A549 (cell line): Measurements from ENCODE around the gene ASPSCR1. TPM values are rescaled to one million over a fixed set of nuclear protein-coding genes. Genes with fewer than 3 reads are reported as not detected.

Experiments
- ATAC-seq, 2 experiments: fragments of 200-7000 bp in 1 of 2; fragments of >200 bp in 1 of 2; cut with Nextera tagmentation in 1 of 2; cut with Tn5 transposase in 1 of 2; 3 replicates each; pipeline versions ENCODE4 v1.8.0 to v1.9.1; 2018 to 2020; ENCODE audit warnings: mild to moderate bottlenecking in 1 of 2, moderate library complexity in 1 of 2
- CTCF ChIA-PET: fragments of 300-600 bp; sonication (Branson Sonifier 250); formaldehyde crosslinking; extraction: SDS; loops from one replicate; lab custom pipeline; 2021; ENCODE audit warnings: antibody characterized with exemption, inconsistent platforms; lab: Yijun Ruan, JAX
- POLR2A ChIA-PET: fragments of 350-600 bp; formaldehyde crosslinking; extraction: SDS; loops from one replicate; lab custom pipeline; 2021; ENCODE audit warnings: antibody characterized with exemption, inconsistent platforms; lab: Yijun Ruan, JAX
- DNase-seq, 2 experiments: peaks; one replicate each; pipeline versions ENCODE4 v3.0.0 to v3.0.0-alpha.2; 2011 to 2016; ENCODE audit warnings: low read depth in 1 of 2, low spot score in 1 of 2
- FAIRE-seq: peaks from 2 replicates; lab custom pipeline; 2011; peaks lifted over from hg19 to GRCh38; lab: Jason Lieb, UNC
- H3K27ac ChIP-seq, 2 experiments: fragments of >200 bp; sonication (Bioruptor Twin); formaldehyde crosslinking; 3 replicates each; pipeline ENCODE4 v1.5.1; 2016 to 2017
- H3K4me1 ChIP-seq: fragments of >200 bp; sonication (Bioruptor Twin); formaldehyde crosslinking; 3 replicates; pipeline ENCODE4 v1.6.1; 2016
- H3K4me2 ChIP-seq: fragments of >200 bp; sonication (Bioruptor Twin); formaldehyde crosslinking; 3 replicates; pipeline ENCODE4 v1.6.1; 2016
- H3K4me3 ChIP-seq: fragments of >200 bp; sonication (Bioruptor Twin); formaldehyde crosslinking; 3 replicates; pipeline ENCODE4 v1.5.1; 2016
- H3K9me3 ChIP-seq: fragments of >200 bp; sonication (Bioruptor Twin); formaldehyde crosslinking; 3 replicates; pipeline ENCODE4 v1.6.1; 2016
- ATOH8 ChIP-seq: fragments of 250-450 bp; sonication (Bioruptor Pico); IDR thresholded peaks from 2 replicates; pipeline ENCODE4 v1.5.0; 2020; ENCODE audit warnings: low read depth, mild to moderate bottlenecking, moderate library complexity
- BHLHE40 ChIP-seq: IDR thresholded peaks from 2 replicates; pipeline ENCODE4 v1.6.1; 2012; ENCODE audit warnings: low read depth, low read length, inconsistent platforms
- CEBPB ChIP-seq, 2 experiments: fragments of >200 bp in 1 of 2; sonication (Bioruptor Twin) in 1 of 2; formaldehyde crosslinking in 1 of 2; IDR thresholded peaks; 2 replicates each; pipeline ENCODE4 v1.6.1; 2012 to 2016
- CHD2 ChIP-seq: fragments of 150-350 bp; IDR thresholded peaks from 2 replicates; pipeline ENCODE4 v1.6.1; 2014; ENCODE audit warnings: low read length; ENCODE audit not compliant: partially characterized antibody
- EHMT2 ChIP-seq: fragments of 200-600 bp; sonication (generic); IDR thresholded peaks from 2 replicates; pipeline ENCODE4 v1.6.1; 2016; ENCODE audit warnings: antibody characterized with exemption, low read depth, mild to moderate bottlenecking, moderate library complexity
- EP300 ChIP-seq, 2 experiments: fragments of >200 bp; sonication (Bioruptor Twin); formaldehyde crosslinking; IDR thresholded peaks; 2 replicates in 1 of 2; 3 replicates in 1 of 2; pipeline ENCODE4 v1.6.1; 2016 to 2017
- FOSL2 ChIP-seq, 2 experiments: fragments of 450-650 bp in 1 of 2; fragments of >200 bp in 1 of 2; sonication (Bioruptor Twin) in 1 of 2; formaldehyde crosslinking; IDR thresholded peaks; 2 replicates each; pipeline versions ENCODE4 v1.5.0 to v1.6.1; 2016 to 2020; ENCODE audit warnings: mild to moderate bottlenecking in 1 of 2, moderate library complexity in 1 of 2
- HOXA7 ChIP-seq: fragments of 250-450 bp; sonication (Bioruptor Pico); IDR thresholded peaks from 2 replicates; pipeline ENCODE4 v1.5.0; 2020; ENCODE audit warnings: mild to moderate bottlenecking, moderate library complexity
- HOXB13 ChIP-seq: fragments of 250-450 bp; sonication (Bioruptor Pico); IDR thresholded peaks from 2 replicates; pipeline ENCODE4 v1.5.0; 2020; ENCODE audit warnings: low read depth, mild to moderate bottlenecking, moderate library complexity
- JUN ChIP-seq, 2 experiments: fragments of >200 bp; sonication (Bioruptor Twin); formaldehyde crosslinking; IDR thresholded peaks; 2 replicates in 1 of 2; 3 replicates in 1 of 2; pipeline ENCODE4 v1.6.1; 2016 to 2017
- JUNB ChIP-seq: fragments of >200 bp; sonication (Bioruptor Twin); formaldehyde crosslinking; IDR thresholded peaks from 2 replicates; pipeline ENCODE4 v1.6.1; 2016
- MAFK ChIP-seq: fragments of 450-650 bp; IDR thresholded peaks from 2 replicates; pipeline ENCODE4 v1.6.1; 2014; ENCODE audit not compliant: partially characterized antibody
- NR3C1 ChIP-seq: fragments of >200 bp; sonication (Bioruptor Twin); formaldehyde crosslinking; IDR thresholded peaks from 3 replicates; pipeline ENCODE4 v1.6.1; 2017
- PHF8 ChIP-seq: fragments of 200-600 bp; sonication (generic); IDR thresholded peaks from 2 replicates; pipeline ENCODE4 v1.6.1; 2016; ENCODE audit warnings: low read depth, mild to moderate bottlenecking, antibody characterized with exemption, moderate library complexity, borderline replicate concordance
- RARB ChIP-seq: fragments of 250-450 bp; sonication (Bioruptor Pico); IDR thresholded peaks from 2 replicates; pipeline ENCODE4 v1.8.0; 2021; ENCODE audit warnings: mild to moderate bottlenecking, moderate library complexity
- RFX5 ChIP-seq: fragments of 450-650 bp; IDR thresholded peaks from 2 replicates; pipeline ENCODE4 v1.7.1; 2014; ENCODE audit warnings: antibody characterized with exemption, mild to moderate bottlenecking, moderate library complexity
- RNF2 ChIP-seq: fragments of 200-600 bp; sonication (generic); IDR thresholded peaks from 2 replicates; pipeline ENCODE4 v1.6.1; 2016; ENCODE audit warnings: low read depth, mild to moderate bottlenecking, antibody characterized with exemption, moderate library complexity, borderline replicate concordance
- SREBF2 ChIP-seq: fragments of 450-650 bp; IDR thresholded peaks from 2 replicates; pipeline ENCODE4 v1.6.1; 2014; ENCODE audit warnings: mild to moderate bottlenecking, moderate library complexity
- TFCP2L1 ChIP-seq: fragments of 250-450 bp; sonication (Bioruptor Pico); IDR thresholded peaks from 2 replicates; pipeline ENCODE4 v1.5.0; 2021; ENCODE audit warnings: mild to moderate bottlenecking
- USF2 ChIP-seq: fragments of 450-650 bp; IDR thresholded peaks from 2 replicates; pipeline ENCODE4 v1.6.1; 2014; ENCODE audit warnings: antibody characterized with exemption
- ZC3H11A ChIP-seq: fragments of 450-650 bp; IDR thresholded peaks from 2 replicates; pipeline ENCODE4 v1.6.1; 2014; ENCODE audit warnings: antibody characterized with exemption, mild to moderate bottlenecking
- ZFP36 ChIP-seq: fragments of 450-650 bp; IDR thresholded peaks from 2 replicates; pipeline ENCODE4 v1.6.1; 2014; ENCODE audit warnings: borderline replicate concordance; ENCODE audit not compliant: partially characterized antibody
- ZNF302 ChIP-seq: fragments of 250-450 bp; sonication (Bioruptor Pico); IDR thresholded peaks from 2 replicates; pipeline ENCODE4 v1.9.0; 2021; ENCODE audit warnings: inconsistent platforms, mild to moderate bottlenecking, moderate library complexity
- WGBS: methylation state at CpG from one replicate; pipeline ENCODE4 v1.1.6; 2017; ENCODE audit errors: missing lambda C conversion rate; 5-methylcytosine and 5-hydroxymethylcytosine counted together
- polyA plus RNA-seq, 4 experiments: library from polyadenylated mRNA; depleted of rRNA in 3 of 4; stranded (reverse); fragments of >200 nt; fragmentation: RNase III in 1 of 4; extraction: RNeasy Plus Mini Kit Qiagen cat#74134 plus additional on column Dnase treatment in 1 of 4; gene quantifications; 2 replicates in 3 of 4; 3 replicates in 1 of 4; pipeline ENCODE4 v1.2.3, GENCODE V29; 2011 to 2017
- TF ChIP-seq, protein P1 (sequence below): fragments of >200 bp; sonication (Bioruptor Twin); formaldehyde crosslinking; IDR thresholded peaks from 2 replicates; pipeline ENCODE4 v1.6.1; 2016
- TF ChIP-seq, protein P2 (sequence below): fragments of >200 bp; sonication (Bioruptor Twin); formaldehyde crosslinking; IDR thresholded peaks from 3 replicates; pipeline ENCODE4 v1.5.1; 2016
- TF ChIP-seq, protein P3 (sequence below): IDR thresholded peaks from 2 replicates; pipeline ENCODE4 v1.6.1; 2012; ENCODE audit warnings: low read depth, borderline replicate concordance

Gene ASPSCR1
- polyA plus RNA-seq, 2 of the 4 experiments (the other 2 are of a cell fraction) = 12.3 to 25.7 TPM

- H3K9me3 ChIP-seq = no peaks in the 10 kb centered on the region
- H3K27ac ChIP-seq = no peak overlapping the region
- ATAC-seq = no peak
- no peak for TF ChIP-seq ZFP36
- TF ChIP-seq, protein P1, sequence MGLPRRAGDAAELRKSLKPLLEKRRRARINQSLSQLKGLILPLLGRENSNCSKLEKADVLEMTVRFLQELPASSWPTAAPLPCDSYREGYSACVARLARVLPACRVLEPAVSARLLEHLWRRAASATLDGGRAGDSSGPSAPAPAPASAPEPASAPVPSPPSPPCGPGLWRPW = no peak
- no peak for TF ChIP-seq HOXA7 (CRISPR knock-in tag)
- TF ChIP-seq ZNF302 (CRISPR knock-in tag) = no peak
- no peak for TF ChIP-seq NR3C1
- TF ChIP-seq ZC3H11A = no peak
- no peak for TF ChIP-seq JUN (IDR thresholded peaks at IDR 0.05)
- no peak for TF ChIP-seq JUNB
- no peak for TF ChIP-seq ATOH8
- TF ChIP-seq, protein P2, sequence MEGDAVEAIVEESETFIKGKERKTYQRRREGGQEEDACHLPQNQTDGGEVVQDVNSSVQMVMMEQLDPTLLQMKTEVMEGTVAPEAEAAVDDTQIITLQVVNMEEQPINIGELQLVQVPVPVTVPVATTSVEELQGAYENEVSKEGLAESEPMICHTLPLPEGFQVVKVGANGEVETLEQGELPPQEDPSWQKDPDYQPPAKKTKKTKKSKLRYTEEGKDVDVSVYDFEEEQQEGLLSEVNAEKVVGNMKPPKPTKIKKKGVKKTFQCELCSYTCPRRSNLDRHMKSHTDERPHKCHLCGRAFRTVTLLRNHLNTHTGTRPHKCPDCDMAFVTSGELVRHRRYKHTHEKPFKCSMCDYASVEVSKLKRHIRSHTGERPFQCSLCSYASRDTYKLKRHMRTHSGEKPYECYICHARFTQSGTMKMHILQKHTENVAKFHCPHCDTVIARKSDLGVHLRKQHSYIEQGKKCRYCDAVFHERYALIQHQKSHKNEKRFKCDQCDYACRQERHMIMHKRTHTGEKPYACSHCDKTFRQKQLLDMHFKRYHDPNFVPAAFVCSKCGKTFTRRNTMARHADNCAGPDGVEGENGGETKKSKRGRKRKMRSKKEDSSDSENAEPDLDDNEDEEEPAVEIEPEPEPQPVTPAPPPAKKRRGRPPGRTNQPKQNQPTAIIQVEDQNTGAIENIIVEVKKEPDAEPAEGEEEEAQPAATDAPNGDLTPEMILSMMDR = no peak
- TF ChIP-seq, protein P3, sequence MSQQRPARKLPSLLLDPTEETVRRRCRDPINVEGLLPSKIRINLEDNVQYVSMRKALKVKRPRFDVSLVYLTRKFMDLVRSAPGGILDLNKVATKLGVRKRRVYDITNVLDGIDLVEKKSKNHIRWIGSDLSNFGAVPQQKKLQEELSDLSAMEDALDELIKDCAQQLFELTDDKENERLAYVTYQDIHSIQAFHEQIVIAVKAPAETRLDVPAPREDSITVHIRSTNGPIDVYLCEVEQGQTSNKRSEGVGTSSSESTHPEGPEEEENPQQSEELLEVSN = no peak
- TF ChIP-seq CHD2 = no peak
- TF ChIP-seq MAFK = no peak
- TF ChIP-seq EHMT2 = no peak
- no peak for TF ChIP-seq FOSL2 (IDR thresholded peaks at IDR 0.05)
- TF ChIP-seq FOSL2 (CRISPR knock-in tag; IDR thresholded peaks at IDR 0.05) = no peak
- no peak for TF ChIP-seq RARB (CRISPR knock-in tag)
- H3K4me3 ChIP-seq = no peak overlapping the region
- 93% methylated on average over 8 of the region's 8 CpGs for WGBS
- ChIA-PET POLR2A (no interaction called here), CTCF (interaction anchor here (0.5 to 4.2 kb wide), 8 partner anchors 9 to 119 kb away, joined by 3 to 28 read pairs (median 6); partner anchors contain the start of genes FASN and NOTUM)
- H3K4me2 ChIP-seq = no peak overlapping the region
- no peak for DNase-seq
- H3K4me1 ChIP-seq = peaks cover 13% of the 10 kb centered on the region; the same call in 2 of the 3 replicates
- FAIRE-seq = no peak
These were observed 58.1 kb downstream of the ASPSCR1 start for GRCh38 chr17:82035488-82035887.

GRCh38 chr17:82035956-82036633, 58.7 kb downstream of the ASPSCR1 start:
- ChIA-PET POLR2A (no interaction called here), CTCF (interaction anchor here (1.0 to 4.2 kb wide), 8 partner anchors 8 to 119 kb away, joined by 3 to 28 read pairs (median 8); partner anchors contain the start of genes DUS1L, FASN and NOTUM)
- H3K4me3 ChIP-seq = peak overlapping the region; percentile 52; the same call in 1 of the 3 replicates
- H3K4me1 ChIP-seq = peaks cover 13% of the 10 kb centered on the region; the same call in 2 of the 3 replicates
- FAIRE-seq = no peak
- WGBS = 91% methylated on average over 19 of the region's 20 CpGs
- TF ChIP-seq EP300 (IDR thresholded peaks at IDR 0.05) = no peak
- TF ChIP-seq TFCP2L1 (CRISPR knock-in tag) = no peak
- TF ChIP-seq, protein P2 = no peak
- TF ChIP-seq USF2 = no peak
- no peak for TF ChIP-seq MAFK
- no peak for TF ChIP-seq PHF8
- no peak for TF ChIP-seq RNF2
- no peak for TF ChIP-seq HOXB13 (CRISPR knock-in tag)
- TF ChIP-seq BHLHE40 = no peak
- no peak for TF ChIP-seq HOXA7 (CRISPR knock-in tag)
- TF ChIP-seq SREBF2 = no peak
- TF ChIP-seq ZC3H11A = no peak
- TF ChIP-seq CEBPB (IDR thresholded peaks at IDR 0.05) = no peak
- TF ChIP-seq, protein P1 = no peak
- TF ChIP-seq RFX5 = no peak
- no peak for TF ChIP-seq CHD2
- no peaks in the 10 kb centered on the region for H3K9me3 ChIP-seq
- peak overlapping the region; percentile 83 for H3K4me2 ChIP-seq
- peak overlapping the region in 1 of 2 experiments; percentile 89; a peak in 2 of 6 replicates for H3K27ac ChIP-seq
- no peak for DNase-seq
- no peak for ATAC-seq
